Prostate gland (tissue), 2 donors: ENCODE data around the gene NUTM2G.
"Not testable (repeated sequence)": the region's sequence is repeated elsewhere in the genome, so short reads cannot be mapped to it uniquely, and the experiment has no call there.

ENCODE experiments used
- CTCF ChIP-seq, 4 experiments: fragments of 200-600 bp in 2 of 4; fragments of 450-650 bp in 2 of 4; sonication (generic) in 2 of 4; IDR thresholded peaks; 1 replicate in 3 of 4; 2 replicates in 1 of 4; pipeline ENCODE4 v1.5.1; 2016 to 2019; ENCODE audit warnings: antibody characterized with exemption in 4 of 4, mild to moderate bottlenecking in 2 of 4, moderate library complexity in 2 of 4
- POLR2A ChIP-seq: fragments of 450-650 bp; IDR thresholded peaks from one replicate; pipeline ENCODE4 v1.6.1; 2016; ENCODE audit warnings: antibody characterized with exemption, mild to moderate bottlenecking
- POLR2AphosphoS5 ChIP-seq: sonication (generic); formaldehyde crosslinking; IDR thresholded peaks from one replicate; pipeline ENCODE4 v1.6.1; 2017; ENCODE audit warnings: antibody characterized with exemption

- TF ChIP-seq CTCF (IDR thresholded peaks at IDR 0.05); POLR2A; POLR2AphosphoS5: not testable (repeated sequence)
Observed at GRCh38 chr9:96950539-96950938, 21.9 kb downstream of the NUTM2G start.
